GM08714 (cell line): ENCODE data around the gene ZMIZ1.
A peak's percentile ranks its signal among the peaks of the same experiment; 100 is the strongest.
"Not testable (repeated sequence)": the region's sequence is repeated elsewhere in the genome, so short reads cannot be mapped to it uniquely, and the experiment has no call there.

Experiments
- H3K4me3 ChIP-seq: fragments of 200-500 bp; sonication (Bioruptor generic); 2 replicates; pipeline ENCODE4 v1.5.1; 2014; ENCODE audit warnings: mild to moderate bottlenecking, low read length, inconsistent platforms
- ZNF274 ChIP-seq: IDR thresholded peaks from 2 replicates; pipeline ENCODE4 v1.6.1; 2012; ENCODE audit warnings: mild to moderate bottlenecking, low read depth, low read length

The ZMIZ1 gene

GRCh38 chr10:79272353-79272752, 203.6 kb downstream of the ZMIZ1 start:
- no peak overlapping the region for H3K4me3 ChIP-seq
- TF ChIP-seq ZNF274, result no peak

GRCh38 chr10:79273604-79274003, 204.8 kb downstream of the ZMIZ1 start:
- H3K4me3 ChIP-seq, result no peak overlapping the region
- no peak for TF ChIP-seq ZNF274

- TF ChIP-seq ZNF274, result no peak
- no peak overlapping the region for H3K4me3 ChIP-seq
Measured at GRCh38 chr10:79274279-79275104, 205.7 kb downstream of the ZMIZ1 start.

- TF ChIP-seq ZNF274, result no peak
- no peak overlapping the region for H3K4me3 ChIP-seq
Measured at GRCh38 chr10:79275105-79275430, 206.3 kb downstream of the ZMIZ1 start.

- no peak overlapping the region for H3K4me3 ChIP-seq
- TF ChIP-seq ZNF274, result no peak
Measured at GRCh38 chr10:79275431-79275851, 206.7 kb downstream of the ZMIZ1 start.

GRCh38 chr10:79277579-79278269, 209.0 kb downstream of the ZMIZ1 start:
- TF ChIP-seq ZNF274, result no peak
- H3K4me3 ChIP-seq, result no peak overlapping the region

- H3K4me3 ChIP-seq, result not testable (repeated sequence)
Measured at GRCh38 chr10:79279047-79279446, 210.3 kb downstream of the ZMIZ1 start.

- H3K4me3 ChIP-seq, result no peak overlapping the region
- no peak for TF ChIP-seq ZNF274
Measured at GRCh38 chr10:79280956-79281355, 212.2 kb downstream of the ZMIZ1 start.

- TF ChIP-seq ZNF274, result no peak
- no peak overlapping the region for H3K4me3 ChIP-seq
Measured at GRCh38 chr10:79282388-79282787, 213.6 kb downstream of the ZMIZ1 start.

GRCh38 chr10:79283616-79284015, 214.8 kb downstream of the ZMIZ1 start:
- H3K4me3 ChIP-seq, result no peak overlapping the region
- no peak for TF ChIP-seq ZNF274

- TF ChIP-seq ZNF274, result no peak
- no peak overlapping the region; the same call in 1 of the 2 replicates for H3K4me3 ChIP-seq
Measured at GRCh38 chr10:79284158-79284871, 215.5 kb downstream of the ZMIZ1 start.

GRCh38 chr10:79285315-79286197, 216.8 kb downstream of the ZMIZ1 start:
- peak overlapping the region; percentile 3; the same call in 1 of the 2 replicates for H3K4me3 ChIP-seq
- TF ChIP-seq ZNF274, result no peak

GRCh38 chr10:79286318-79286951, 217.7 kb downstream of the ZMIZ1 start:
- TF ChIP-seq ZNF274, result no peak
- no peak overlapping the region; the same call in 1 of the 2 replicates for H3K4me3 ChIP-seq
